Vagina (tissue), 2 donors: ENCODE measurements around the gene SMTNL2. TPM values are rescaled to one million over a fixed set of nuclear protein-coding genes. Genes with fewer than 3 reads are reported as not detected.
"Not testable (repeated sequence)": the region's sequence is repeated elsewhere in the genome, so short reads cannot be mapped to it uniquely, and the experiment has no call there.

Source experiments
- DNase-seq, 2 donors: peaks; one replicate each; pipeline ENCODE4 v3.0.0-alpha.2; 2017; ENCODE audit errors: extremely low spot score in 2 of 2
- H3K27ac ChIP-seq: fragments of 200-600 bp; sonication (generic); one replicate; pipeline ENCODE4 v1.5.1; 2019
- H3K27me3 ChIP-seq: fragments of 200-600 bp; sonication (generic); one replicate; pipeline ENCODE4 v1.5.1; 2019
- H3K36me3 ChIP-seq, 2 donors: fragments of 200-600 bp; sonication (generic); one replicate each; pipeline ENCODE4 v1.5.1; 2017 to 2019
- H3K4me1 ChIP-seq: fragments of 200-600 bp; sonication (generic); one replicate; pipeline ENCODE4 v1.5.1; 2019
- H3K4me3 ChIP-seq, 2 donors: fragments of 200-600 bp; sonication (generic); 1 replicate in 1 of 2; 2 replicates in 1 of 2; pipeline ENCODE4 v1.5.1; 2016 to 2019
- H3K9me3 ChIP-seq: fragments of 200-600 bp; sonication (generic); one replicate; pipeline ENCODE4 v1.5.1; 2019
- CTCF ChIP-seq, 3 experiments: fragments of 450-650 bp in 2 of 3; fragments of 200-600 bp in 1 of 3; sonication (generic) in 1 of 3; IDR thresholded peaks; one replicate each; pipeline ENCODE4 v1.5.1; 2017 to 2019; ENCODE audit warnings: antibody characterized with exemption in 3 of 3, mild to moderate bottlenecking in 2 of 3, moderate library complexity in 2 of 3
- POLR2A ChIP-seq, 2 donors: fragments of 450-650 bp; IDR thresholded peaks; one replicate each; pipeline ENCODE4 v1.6.1; 2017; ENCODE audit warnings: antibody characterized with exemption in 2 of 2, mild to moderate bottlenecking in 2 of 2, moderate library complexity in 2 of 2
- POLR2AphosphoS5 ChIP-seq, 2 donors: sonication (generic); formaldehyde crosslinking; IDR thresholded peaks; one replicate each; pipeline ENCODE4 v1.9.0; 2017; ENCODE audit warnings: antibody characterized with exemption in 2 of 2, mild to moderate bottlenecking in 2 of 2, low read depth in 1 of 2; ENCODE audit not compliant: insufficient read depth in 1 of 2
- intact Hi-C: fragments of 100-400 bp; cut with DNase I; formaldehyde crosslinking; loops from one replicate; pipeline ENCODE4 v1.15.1; 2023
- total RNA-seq: library from RNA; depleted of rRNA; stranded (reverse); fragments of >200 nt; gene quantifications from one replicate; pipeline ENCODE4 v1.2.3, GENCODE V29; 2016

SMTNL2 gene
- total RNA-seq, 1 donor from 2014 or later: 2.5 TPM

GRCh38 chr17:4635823-4636375 lies 51.6 kb downstream of the SMTNL2 start:
- Histone ChIP-seq H3K4me1 (peaks cover 5% of the 10 kb centered on the region), H3K27ac (no peak overlapping the region), H3K4me3 (no peak overlapping the region), H3K27me3 (no peaks in the 10 kb centered on the region), H3K9me3 (no peaks in the 10 kb centered on the region), H3K36me3 (no peaks in the 10 kb centered on the region)
- no peak for DNase-seq
- intact Hi-C loops: no loop called here
- TF ChIP-seq CTCF (IDR thresholded peaks at IDR 0.05) (no peak), POLR2AphosphoS5 (IDR thresholded peaks at IDR 0.05; ENCODE audit: insufficient read depth in 1 of 2, low read depth in 1 of 2) (no peak), POLR2A (IDR thresholded peaks at IDR 0.05) (no peak)

GRCh38 chr17:4636474-4637100 lies 52.3 kb downstream of the SMTNL2 start:
- H3K4me3 ChIP-seq: no peak overlapping the region
- DNase-seq: no peak
- H3K9me3 ChIP-seq: no peaks in the 10 kb centered on the region
- no peak overlapping the region for H3K27ac ChIP-seq
- TF ChIP-seq POLR2AphosphoS5 (IDR thresholded peaks at IDR 0.05; ENCODE audit: insufficient read depth in 1 of 2, low read depth in 1 of 2): no peak
- no peak for TF ChIP-seq CTCF (IDR thresholded peaks at IDR 0.05)
- TF ChIP-seq POLR2A (IDR thresholded peaks at IDR 0.05): no peak
- peaks cover 5% of the 10 kb centered on the region for H3K4me1 ChIP-seq
- intact Hi-C loops: no loop called here
- no peaks in the 10 kb centered on the region for H3K36me3 ChIP-seq
- no peaks in the 10 kb centered on the region for H3K27me3 ChIP-seq

GRCh38 chr17:4638766-4639165 lies 54.4 kb downstream of the SMTNL2 start:
- H3K27me3 ChIP-seq, intact Hi-C loops, H3K27ac ChIP-seq, H3K4me3 ChIP-seq, H3K36me3 ChIP-seq, DNase-seq, H3K9me3 ChIP-seq, H3K4me1 ChIP-seq: not testable (repeated sequence)

GRCh38 chr17:4639301-4640059 lies 55.2 kb downstream of the SMTNL2 start:
- intact Hi-C loops, DNase-seq, H3K27me3 ChIP-seq, H3K27ac ChIP-seq, H3K4me3 ChIP-seq, H3K4me1 ChIP-seq, H3K36me3 ChIP-seq, H3K9me3 ChIP-seq: not testable (repeated sequence)

GRCh38 chr17:4640569-4641188 lies 56.4 kb downstream of the SMTNL2 start:
- H3K4me3 ChIP-seq, H3K27ac ChIP-seq, H3K27me3 ChIP-seq, DNase-seq, H3K9me3 ChIP-seq, H3K36me3 ChIP-seq, H3K4me1 ChIP-seq, intact Hi-C loops: not testable (repeated sequence)

GRCh38 chr17:4641297-4642195 lies 57.2 kb downstream of the SMTNL2 start, which contains the start of gene ALOX15:
TSS of gene ALOX15 (minus strand) at chr17:4641678. CDS start at chr17:4641651, 27 bp downstream.
- H3K9me3 ChIP-seq: no peaks in the 10 kb centered on the region
- no peak for TF ChIP-seq CTCF (IDR thresholded peaks at IDR 0.05)
- TF ChIP-seq POLR2A (IDR thresholded peaks at IDR 0.05): no peak
- TF ChIP-seq POLR2AphosphoS5 (IDR thresholded peaks at IDR 0.05; ENCODE audit: insufficient read depth in 1 of 2, low read depth in 1 of 2): no peak
- no peak within 1 kb of the TSS for H3K4me3 ChIP-seq
- no peaks in the 10 kb centered on the region for H3K27me3 ChIP-seq
- DNase-seq: no peak
- H3K4me1 ChIP-seq: peaks cover 5% of the 10 kb centered on the region
- H3K27ac ChIP-seq: no peak within 1 kb of the TSS
- intact Hi-C loops: no loop called here
- no peaks in the 10 kb centered on the region for H3K36me3 ChIP-seq
